ENCODE measurements around the gene SPTBN4.
A peak's percentile ranks its signal among the peaks of the same experiment; 100 is the strongest.

Gene SPTBN4

GRCh38 chr19:40442328-40443130, 24.3 kb upstream of the SPTBN4 start:
- H3K4me3 ChIP-seq (ENCODE audit: low read depth, low read length): peak overlapping the region; percentile 45
- TF ChIP-seq CTCF (IDR thresholded peaks at IDR 0.05; ENCODE audit: borderline replicate concordance, insufficient read depth, low read depth, low read length): no peak

GRCh38 chr19:40443131-40443999, 23.4 kb upstream of the SPTBN4 start:
- TF ChIP-seq CTCF (IDR thresholded peaks at IDR 0.05; ENCODE audit: borderline replicate concordance, insufficient read depth, low read depth, low read length): no peak
- H3K4me3 ChIP-seq (ENCODE audit: low read depth, low read length): peak overlapping the region; percentile 75

- TF ChIP-seq CTCF (IDR thresholded peaks at IDR 0.05; ENCODE audit: borderline replicate concordance, insufficient read depth, low read depth, low read length): no peak
- H3K4me3 ChIP-seq (ENCODE audit: low read depth, low read length): peak within 1 kb of the TSS; percentile 75
These were observed 22.6 kb upstream of the SPTBN4 start, which contains the start of gene SERTAD3 for GRCh38 chr19:40444000-40444824. Gene SERTAD3 (minus strand): TSS chr19:40444335. CDS start chr19:40442080, 2,255 bp downstream.

- H3K4me3 ChIP-seq (ENCODE audit: low read depth, low read length): peak overlapping the region; percentile 75
- peak; percentile 37; the same call in 1 of the 2 replicates for TF ChIP-seq CTCF (IDR thresholded peaks at IDR 0.05; ENCODE audit: borderline replicate concordance, insufficient read depth, low read depth, low read length)
These were observed 21.9 kb upstream of the SPTBN4 start for GRCh38 chr19:40444825-40445312.

GRCh38 chr19:40445780-40446262, 21.0 kb upstream of the SPTBN4 start:
- no peak for TF ChIP-seq CTCF (IDR thresholded peaks at IDR 0.05; ENCODE audit: borderline replicate concordance, insufficient read depth, low read depth, low read length)
- no peak overlapping the region for H3K4me3 ChIP-seq (ENCODE audit: low read depth, low read length)

GRCh38 chr19:40446263-40446784, 20.5 kb upstream of the SPTBN4 start:
- H3K4me3 ChIP-seq (ENCODE audit: low read depth, low read length): no peak overlapping the region
- no peak for TF ChIP-seq CTCF (IDR thresholded peaks at IDR 0.05; ENCODE audit: borderline replicate concordance, insufficient read depth, low read depth, low read length)

All from GM12875 (cell line).